ENCODE results near the gene DNASE2.
A peak's percentile ranks its signal among the peaks of the same experiment; 100 is the strongest.
"Not testable (repeated sequence)": the region's sequence is repeated elsewhere in the genome, so short reads cannot be mapped to it uniquely, and the experiment has no call there.

DNASE2 gene

DNA sequence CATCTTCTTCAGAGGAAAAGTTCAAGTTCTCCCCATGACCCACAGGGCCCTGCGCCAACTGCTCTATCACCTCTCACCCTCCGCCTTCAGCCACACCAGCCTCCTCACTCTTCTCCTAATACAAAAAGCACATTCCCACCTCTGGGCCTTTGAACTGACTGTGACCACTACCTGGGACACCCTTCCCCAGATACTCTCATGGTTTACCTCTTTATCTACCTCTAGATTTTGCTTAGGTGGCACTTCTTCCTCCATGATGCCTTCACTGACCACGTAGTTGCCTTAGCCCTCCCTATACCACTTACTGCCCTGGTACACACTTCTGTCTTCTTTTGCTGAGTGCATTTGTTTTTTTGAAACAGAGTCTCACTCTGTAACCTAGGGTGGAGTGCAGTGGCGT is 41.7 kb upstream of the DNASE2 start:
- TF ChIP-seq, protein P1, sequence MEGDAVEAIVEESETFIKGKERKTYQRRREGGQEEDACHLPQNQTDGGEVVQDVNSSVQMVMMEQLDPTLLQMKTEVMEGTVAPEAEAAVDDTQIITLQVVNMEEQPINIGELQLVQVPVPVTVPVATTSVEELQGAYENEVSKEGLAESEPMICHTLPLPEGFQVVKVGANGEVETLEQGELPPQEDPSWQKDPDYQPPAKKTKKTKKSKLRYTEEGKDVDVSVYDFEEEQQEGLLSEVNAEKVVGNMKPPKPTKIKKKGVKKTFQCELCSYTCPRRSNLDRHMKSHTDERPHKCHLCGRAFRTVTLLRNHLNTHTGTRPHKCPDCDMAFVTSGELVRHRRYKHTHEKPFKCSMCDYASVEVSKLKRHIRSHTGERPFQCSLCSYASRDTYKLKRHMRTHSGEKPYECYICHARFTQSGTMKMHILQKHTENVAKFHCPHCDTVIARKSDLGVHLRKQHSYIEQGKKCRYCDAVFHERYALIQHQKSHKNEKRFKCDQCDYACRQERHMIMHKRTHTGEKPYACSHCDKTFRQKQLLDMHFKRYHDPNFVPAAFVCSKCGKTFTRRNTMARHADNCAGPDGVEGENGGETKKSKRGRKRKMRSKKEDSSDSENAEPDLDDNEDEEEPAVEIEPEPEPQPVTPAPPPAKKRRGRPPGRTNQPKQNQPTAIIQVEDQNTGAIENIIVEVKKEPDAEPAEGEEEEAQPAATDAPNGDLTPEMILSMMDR (IDR thresholded peaks at IDR 0.05; ENCODE audit: insufficient read depth, low read length, poor library complexity, severe bottlenecking): no peak
- TF ChIP-seq EZH2phosphoT487 (conservative IDR thresholded peaks at IDR 0.05; ENCODE audit: low read length): no peak

DNA sequence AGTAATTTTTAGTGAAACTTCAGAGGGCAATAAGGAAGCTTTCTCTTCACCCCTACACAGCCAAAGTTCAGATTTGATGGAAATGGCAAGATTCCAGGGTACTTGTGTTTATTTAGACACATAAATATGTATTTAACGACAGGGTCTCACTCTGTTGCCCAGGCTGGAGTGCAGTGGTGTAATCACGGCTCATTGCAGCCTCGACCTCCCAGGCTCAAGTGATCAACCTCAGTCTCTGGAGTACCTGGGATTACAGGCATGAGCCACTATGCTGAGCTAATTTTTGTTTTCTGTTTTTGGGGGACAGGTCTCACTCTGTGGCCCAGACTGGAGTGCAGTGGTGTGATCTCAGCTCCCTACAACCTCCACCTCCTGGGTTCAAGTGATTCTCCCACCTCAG is 39.8 kb upstream of the DNASE2 start:
- H3K36me3 ChIP-seq (ENCODE audit: low read length): 0 out of 2 replicates have a peak, but pooled peaks cover 4% of the 10 kb centered on the region
- peak overlapping the region; percentile 36; the same call in 1 of the 2 replicates for H3K27ac ChIP-seq (ENCODE audit: low read depth, low read length)
- H4K20me1 ChIP-seq (ENCODE audit: low read depth, low read length): no peaks in the 10 kb centered on the region
- no peaks in the 10 kb centered on the region for H3K9me2 ChIP-seq (replicated peaks; ENCODE audit: insufficient read depth, low read length)
- no peaks in the 10 kb centered on the region for H3K9me3 ChIP-seq (ENCODE audit: insufficient read depth, low read length)
- H3K4me3 ChIP-seq (ENCODE audit: insufficient read depth, low read length, poor library complexity, severe bottlenecking): no peak overlapping the region
- H3K79me2 ChIP-seq (ENCODE audit: insufficient read depth, low read length): no peaks in the 10 kb centered on the region
- TF ChIP-seq EZH2phosphoT487 (conservative IDR thresholded peaks at IDR 0.05; ENCODE audit: low read length): no peak
- TF ChIP-seq, protein P1 (IDR thresholded peaks at IDR 0.05; ENCODE audit: insufficient read depth, low read length, poor library complexity, severe bottlenecking): no peak
- H2AFZ ChIP-seq (ENCODE audit: low read depth, low read length, severe bottlenecking): no peak overlapping the region
- peaks cover 15% of the 10 kb centered on the region for H3F3A ChIP-seq (ENCODE audit: insufficient read depth)
- H3K4me2 ChIP-seq (ENCODE audit: low read depth, low read length, poor library complexity, severe bottlenecking): no peak overlapping the region
- no peaks in the 10 kb centered on the region for H3K27me3 ChIP-seq (ENCODE audit: low read length)
- H3K9ac ChIP-seq (ENCODE audit: low read length): no peak overlapping the region

More for the DNA sequence above, 41.7 kb upstream of the DNASE2 start:
- H3K4me2 ChIP-seq (ENCODE audit: low read depth, low read length, poor library complexity, severe bottlenecking): no peak overlapping the region
- no peaks in the 10 kb centered on the region for H3K9me3 ChIP-seq (ENCODE audit: insufficient read depth, low read length)
- no peak overlapping the region for H3K27ac ChIP-seq (ENCODE audit: low read depth, low read length)
- H3K27me3 ChIP-seq (ENCODE audit: low read length): no peaks in the 10 kb centered on the region
- 0 out of 2 replicates have a peak, but pooled peaks cover 8% of the 10 kb centered on the region for H3K36me3 ChIP-seq (ENCODE audit: low read length)
- no peaks in the 10 kb centered on the region for H3K79me2 ChIP-seq (ENCODE audit: insufficient read depth, low read length)
- H3K4me3 ChIP-seq (ENCODE audit: insufficient read depth, low read length, poor library complexity, severe bottlenecking): no peak overlapping the region
- H2AFZ ChIP-seq (ENCODE audit: low read depth, low read length, severe bottlenecking): no peak overlapping the region
- peaks cover 15% of the 10 kb centered on the region for H3F3A ChIP-seq (ENCODE audit: insufficient read depth)
- H3K9ac ChIP-seq (ENCODE audit: low read length): no peak overlapping the region
- no peaks in the 10 kb centered on the region for H3K9me2 ChIP-seq (replicated peaks; ENCODE audit: insufficient read depth, low read length)
- H4K20me1 ChIP-seq (ENCODE audit: low read depth, low read length): no peaks in the 10 kb centered on the region

GRCh38 chr19:12918253-12918652 is 37.0 kb upstream of the DNASE2 start:
- no peak overlapping the region for H2AFZ ChIP-seq (ENCODE audit: low read depth, low read length, severe bottlenecking)

GRCh38 chr19:12915860-12916259 is 34.6 kb upstream of the DNASE2 start:
- not testable (repeated sequence) for H3K79me2 ChIP-seq (ENCODE audit: insufficient read depth, low read length); H3K9me3 ChIP-seq (ENCODE audit: insufficient read depth, low read length); H3K36me3 ChIP-seq (ENCODE audit: low read length); H3K9me2 ChIP-seq (replicated peaks; ENCODE audit: insufficient read depth, low read length); H4K20me1 ChIP-seq (ENCODE audit: low read depth, low read length); H3K27me3 ChIP-seq (ENCODE audit: low read length); H3K4me2 ChIP-seq (ENCODE audit: low read depth, low read length, poor library complexity, severe bottlenecking); H3K9ac ChIP-seq (ENCODE audit: low read length); H3K27ac ChIP-seq (ENCODE audit: low read depth, low read length); H3K4me3 ChIP-seq (ENCODE audit: insufficient read depth, low read length, poor library complexity, severe bottlenecking); H2AFZ ChIP-seq (ENCODE audit: low read depth, low read length, severe bottlenecking); H3F3A ChIP-seq (ENCODE audit: insufficient read depth)

More at GRCh38 chr19:12918253-12918652, 37.0 kb upstream of the DNASE2 start:
- Histone ChIP-seq H3K4me3 (ENCODE audit: insufficient read depth, low read length, poor library complexity, severe bottlenecking) (no peak overlapping the region), H4K20me1 (ENCODE audit: low read depth, low read length) (no peaks in the 10 kb centered on the region), H3K36me3 (ENCODE audit: low read length) (no peaks in the 10 kb centered on the region), H3K9me3 (ENCODE audit: insufficient read depth, low read length) (no peaks in the 10 kb centered on the region), H3K27ac (ENCODE audit: low read depth, low read length) (no peak overlapping the region), H3K27me3 (ENCODE audit: low read length) (no peaks in the 10 kb centered on the region), H3K9ac (ENCODE audit: low read length) (no peak overlapping the region), H3K79me2 (ENCODE audit: insufficient read depth, low read length) (no peaks in the 10 kb centered on the region), H3F3A (ENCODE audit: insufficient read depth) (peaks cover 15% of the 10 kb centered on the region), H3K4me2 (ENCODE audit: low read depth, low read length, poor library complexity, severe bottlenecking) (no peak overlapping the region), H3K9me2 (replicated peaks; ENCODE audit: insufficient read depth, low read length) (no peaks in the 10 kb centered on the region)
- TF ChIP-seq, protein P1 (IDR thresholded peaks at IDR 0.05; ENCODE audit: insufficient read depth, low read length, poor library complexity, severe bottlenecking): no peak
- no peak for TF ChIP-seq EZH2phosphoT487 (conservative IDR thresholded peaks at IDR 0.05; ENCODE audit: low read length)
